Panc1 (cell line): ENCODE data around the gene NUP62CL. TPM values are rescaled to one million over a fixed set of nuclear protein-coding genes. Genes with fewer than 3 reads are reported as not detected.

ENCODE experiments used
- ATAC-seq: fragments of 200-7000 bp; cut with Tn5 transposase; 2 replicates; pipeline ENCODE4 v1.9.1; 2020; ENCODE audit warnings: mild to moderate bottlenecking, moderate library complexity
- BruUV-seq: library from RNA; stranded (reverse); fragments of 400-500 nt; replicated peaks from 2 replicates; lab custom pipeline; 2021; lab: Mats Ljungman, UMichigan
- CTCF ChIA-PET: fragments of 300-600 bp; sonication (Branson Sonifier 250); formaldehyde crosslinking; loops from one replicate; lab custom pipeline; 2022; ENCODE audit warnings: antibody characterized with exemption; lab: Charles Lee
- POLR2A ChIA-PET: fragments of 300-600 bp; sonication (Branson Sonifier 250); formaldehyde crosslinking; loops from one replicate; lab custom pipeline; 2022; ENCODE audit warnings: antibody characterized with exemption; lab: Charles Lee
- DNase-seq: peaks from one replicate; pipeline ENCODE4 v3.0.0-alpha.2; 2010; ENCODE audit warnings: low read depth, low spot score
- H3K27ac ChIP-seq: 2 replicates; pipeline ENCODE4 v1.5.1; 2011; ENCODE audit warnings: mild to moderate bottlenecking, low read length, inconsistent platforms
- H3K27me3 ChIP-seq: fragments of 200-500 bp; sonication (Bioruptor generic); 2 replicates; pipeline ENCODE4 v1.6.0; 2014; ENCODE audit warnings: low read length, inconsistent platforms; ENCODE audit not compliant: control insufficient read depth, insufficient read depth
- H3K36me3 ChIP-seq: fragments of 200-500 bp; sonication (Bioruptor generic); 2 replicates; pipeline ENCODE4 v1.5.1; 2014; ENCODE audit warnings: inconsistent platforms, mild to moderate bottlenecking, low read length, moderate library complexity; ENCODE audit not compliant: control insufficient read depth, insufficient read depth
- H3K4me1 ChIP-seq: 2 replicates; pipeline ENCODE4 v1.5.1; 2011; ENCODE audit warnings: inconsistent platforms, mild to moderate bottlenecking, low read length, moderate library complexity; ENCODE audit not compliant: control insufficient read depth, insufficient read depth
- H3K4me3 ChIP-seq, 2 experiments: 2 replicates each; pipeline ENCODE4 v1.5.1; 2011 to 2012; ENCODE audit warnings: low read depth in 2 of 2, low read length in 2 of 2, mild to moderate bottlenecking in 2 of 2, inconsistent platforms in 1 of 2, moderate library complexity in 1 of 2
- H3K9me3 ChIP-seq: fragments of 200-500 bp; sonication (Bioruptor generic); 2 replicates; pipeline ENCODE4 v1.5.1; 2014; ENCODE audit warnings: low read depth, mild to moderate bottlenecking, inconsistent platforms, low read length, moderate library complexity; ENCODE audit not compliant: control insufficient read depth, insufficient read depth
- CTCF ChIP-seq: fragments of 450-650 bp; IDR thresholded peaks from 2 replicates; pipeline ENCODE4 v1.5.1; 2017; ENCODE audit warnings: mild to moderate bottlenecking
- POLR2AphosphoS5 ChIP-seq: IDR thresholded peaks from 2 replicates; pipeline ENCODE4 v1.6.1; 2012; ENCODE audit warnings: mild to moderate bottlenecking, low read depth, low read length, moderate library complexity
- REST ChIP-seq, 2 experiments: IDR thresholded peaks; 2 replicates each; pipeline ENCODE4 v1.6.1; 2011 to 2012; ENCODE audit warnings: low read depth in 2 of 2, control low read depth in 1 of 2, low read length in 1 of 2, mild to moderate bottlenecking in 1 of 2, moderate library complexity in 1 of 2; ENCODE audit not compliant: insufficient read depth in 1 of 2
- SIN3A ChIP-seq: IDR thresholded peaks from 2 replicates; pipeline ENCODE4 v1.6.1; 2012; ENCODE audit warnings: low read depth, mild to moderate bottlenecking, low read length, moderate library complexity, borderline replicate concordance; ENCODE audit not compliant: insufficient read depth
- TCF7L2 ChIP-seq: IDR thresholded peaks from 2 replicates; pipeline ENCODE4 v1.6.1; 2011; ENCODE audit warnings: mild to moderate bottlenecking, low read depth, low read length, inconsistent platforms
- in situ Hi-C: cut with HindIII; loops from 2 replicates; pipeline ENCODE4 v1.10.0; 2016; ENCODE audit warnings: low sequenced_read_pairs, low pct_unique_long_range_greater_than_20kb
- intact Hi-C: fragments of 100-400 bp; cut with micrococcal nuclease; formaldehyde crosslinking; loops from one replicate; pipeline ENCODE4 v1.10.0; 2022; ENCODE audit not compliant: unreplicated experiment
- total RNA-seq: library from RNA; stranded (reverse); gene quantifications from one replicate; pipeline ENCODE4 v1.2.1, GENCODE V29; 2021; ENCODE audit not compliant: unreplicated experiment

The NUP62CL gene
- total RNA-seq, 1 experiment from 2014 or later, result 1.1 TPM

- BruUV-seq, result no TSS peak
- no peaks in the 10 kb centered on the region; the same call in 1 of the 2 replicates for H3K4me1 ChIP-seq
- no peaks in the 10 kb centered on the region for H3K9me3 ChIP-seq
- intact Hi-C loops (no loop called here), in situ Hi-C loops (no loop called here)
- ATAC-seq (no peak), DNase-seq (no peak)
- no peaks in the 10 kb centered on the region for H3K27me3 ChIP-seq
- 0 out of 2 replicates have a peak overlapping the region, but pooled peaks have one; percentile 49 for H3K27ac ChIP-seq
- CTCF ChIA-PET, result no interaction called here
- POLR2A ChIA-PET, result no interaction called here
- H3K4me3 ChIP-seq, result no peak overlapping the region; a peak in 1 of 4 replicates
- no peak for TF ChIP-seq TCF7L2
- TF ChIP-seq SIN3A, result no peak
- TF ChIP-seq CTCF, result no peak
- TF ChIP-seq POLR2AphosphoS5, result no peak
- TF ChIP-seq REST (IDR thresholded peaks at IDR 0.05; ENCODE audit: insufficient read depth in 1 of 2, low read depth in 2 of 2, low read length in 1 of 2), result no peak
- H3K36me3 ChIP-seq, result peaks cover 6% of the 10 kb centered on the region; the same call in 1 of the 2 replicates
Measured at GRCh38 chrX:107119283-107119682, 87.0 kb downstream of the NUP62CL start.

- H3K27me3 ChIP-seq, result no peaks in the 10 kb centered on the region
- in situ Hi-C loops, result no loop called here
- ATAC-seq (peak; percentile 100), DNase-seq (peak; percentile 45)
- no peaks in the 10 kb centered on the region for H3K9me3 ChIP-seq
- no peak for TF ChIP-seq SIN3A
- peak; percentile 97 for TF ChIP-seq TCF7L2
- no peak for TF ChIP-seq REST (IDR thresholded peaks at IDR 0.05; ENCODE audit: insufficient read depth in 1 of 2, low read depth in 2 of 2, low read length in 1 of 2)
- 0 out of 2 replicates have a peak, but pooled peaks have one; percentile 24 for TF ChIP-seq POLR2AphosphoS5
- no TSS peak for BruUV-seq
- H3K27ac ChIP-seq, result peak within 1 kb of the TSS; percentile 76
- peaks cover 6% of the 10 kb centered on the region; the same call in 1 of the 2 replicates for H3K36me3 ChIP-seq
- no peaks in the 10 kb centered on the region; the same call in 1 of the 2 replicates for H3K4me1 ChIP-seq
- intact Hi-C loops, result no loop called here
- peak within 1 kb of the TSS; percentile 61 to 82 for H3K4me3 ChIP-seq
- POLR2A ChIA-PET, result no interaction called here
- CTCF ChIA-PET, result no interaction called here
Measured at GRCh38 chrX:107118322-107119147, 87.7 kb downstream of the NUP62CL start, which contains the start of gene RBM41. Gene RBM41, minus strand, starts transcription at chrX:107118822. Its CDS starts 49 bp downstream, at chrX:107118773.
